HepG2 (cell line): ENCODE measurements around the gene GCN1. TPM values are rescaled to one million over a fixed set of nuclear protein-coding genes. Genes with fewer than 3 reads are reported as not detected.
A peak's percentile ranks its signal among the peaks of the same experiment; 100 is the strongest.

Experiments used
- BCL6 ChIP-seq: IDR thresholded peaks from 2 replicates; pipeline ENCODE4 v1.6.1; 2016; ENCODE audit warnings: missing genetic modification reagents, missing compliant biosample characterization
- HDAC2 ChIP-seq: sonication (generic); formaldehyde crosslinking; IDR thresholded peaks from 2 replicates; pipeline ENCODE4 v1.4.0; 2020; ENCODE audit warnings: missing genetic modification reagents
- JARID2 ChIP-seq: sonication (generic); formaldehyde crosslinking; IDR thresholded peaks from 2 replicates; pipeline ENCODE4 v1.8.1; 2023; ENCODE audit warnings: missing genetic modification reagents, inconsistent platforms; ENCODE audit not compliant: insufficient replicate concordance
- NKX3-1 ChIP-seq: sonication (generic); formaldehyde crosslinking; IDR thresholded peaks from 2 replicates; pipeline ENCODE4 v1.5.0; 2020; ENCODE audit warnings: missing genetic modification reagents
- SMARCC2 ChIP-seq: fragments of 450-650 bp; IDR thresholded peaks from 2 replicates; pipeline ENCODE4 v1.6.1; 2017; ENCODE audit warnings: antibody characterized with exemption, mild to moderate bottlenecking
- ZFP36 ChIP-seq: fragments of 150-350 bp; IDR thresholded peaks from 2 replicates; pipeline ENCODE4 v1.6.1; 2018; ENCODE audit warnings: borderline replicate concordance, low read length, low read depth; ENCODE audit not compliant: partially characterized antibody
- ZKSCAN8 ChIP-seq: IDR thresholded peaks from 2 replicates; pipeline ENCODE4 v1.6.1; 2016; ENCODE audit warnings: borderline replicate concordance, missing genetic modification reagents, missing compliant biosample characterization
- ZNF260 ChIP-seq: sonication (generic); formaldehyde crosslinking; IDR thresholded peaks from 2 replicates; pipeline ENCODE4 v1.4.0; 2020; ENCODE audit warnings: missing genetic modification reagents, low read depth, mild to moderate bottlenecking, borderline replicate concordance
- ZNF326 ChIP-seq: sonication (generic); formaldehyde crosslinking; IDR thresholded peaks from 2 replicates; pipeline ENCODE4 v1.4.0; 2020; ENCODE audit warnings: missing genetic modification reagents, borderline replicate concordance
- ZNF34 ChIP-seq: sonication (generic); formaldehyde crosslinking; IDR thresholded peaks from 2 replicates; pipeline ENCODE4 v1.4.0; 2020; ENCODE audit warnings: mild to moderate bottlenecking, missing genetic modification reagents, borderline replicate concordance
- ZNF460 ChIP-seq: sonication (generic); formaldehyde crosslinking; IDR thresholded peaks from 2 replicates; pipeline ENCODE4 v1.5.1; 2020; ENCODE audit warnings: missing genetic modification reagents, mild to moderate bottlenecking, borderline replicate concordance
- ZNF468 ChIP-seq: sonication (generic); formaldehyde crosslinking; IDR thresholded peaks from 2 replicates; pipeline ENCODE4 v1.8.0; 2022; ENCODE audit warnings: mild to moderate bottlenecking, moderate library complexity, missing genetic modification reagents
- ZNF558 ChIP-seq: sonication (generic); formaldehyde crosslinking; IDR thresholded peaks from 2 replicates; pipeline ENCODE4 v1.9.0; 2022; ENCODE audit warnings: mild to moderate bottlenecking, missing genetic modification reagents, borderline replicate concordance
- ZNF629 ChIP-seq: sonication (generic); formaldehyde crosslinking; conservative IDR thresholded peaks from 2 replicates; pipeline ENCODE4 v1.5.0; 2020; ENCODE audit warnings: missing genetic modification reagents
- ZNF772 ChIP-seq: sonication (generic); formaldehyde crosslinking; IDR thresholded peaks from 2 replicates; pipeline ENCODE4 v1.5.0; 2020; ENCODE audit warnings: mild to moderate bottlenecking, missing genetic modification reagents
- ZNF777 ChIP-seq: sonication (generic); formaldehyde crosslinking; IDR thresholded peaks from 2 replicates; pipeline ENCODE4 v1.4.0; 2020; ENCODE audit warnings: missing genetic modification reagents
- ZSCAN25 ChIP-seq: sonication (generic); formaldehyde crosslinking; IDR thresholded peaks from 2 replicates; pipeline ENCODE4 v1.8.0; 2022; ENCODE audit warnings: mild to moderate bottlenecking, missing genetic modification reagents
- polyA plus RNA-seq, 8 experiments: library from polyadenylated mRNA; depleted of rRNA in 3 of 8; stranded (reverse) in 7 of 8; unstranded in 1 of 8; fragments of >200 nt; fragmentation: Illumina TruSeq in 4 of 8; extraction: Trizol in 4 of 8; gene quantifications; 2 replicates each; pipeline versions ENCODE4 v1.2.1 to v1.2.3, GENCODE V29; 2011 to 2016; ENCODE audit warnings: low read depth in 4 of 8, missing spikeins in 1 of 8, mixed read lengths in 1 of 8; ENCODE audit not compliant: insufficient read depth in 1 of 8
- total RNA-seq, 5 experiments: library from RNA; depleted of rRNA; stranded (reverse); fragments of >200 nt; fragmentation: Illumina TruSeq; extraction: Trizol; gene quantifications; 2 replicates each; pipeline ENCODE4 v1.2.3, GENCODE V29; 2016; ENCODE audit warnings: low read depth in 1 of 5
- TF ChIP-seq, protein P1 (sequence below): sonication (generic); formaldehyde crosslinking; IDR thresholded peaks from 2 replicates; pipeline ENCODE4 v1.8.0; 2022; ENCODE audit warnings: mild to moderate bottlenecking, missing genetic modification reagents, borderline replicate concordance
- TF ChIP-seq, protein P2 (sequence below): IDR thresholded peaks from 2 replicates; pipeline ENCODE4 v1.6.1; 2018; ENCODE audit warnings: missing genetic modification reagents
- TF ChIP-seq, protein P3 (sequence below): sonication (generic); formaldehyde crosslinking; IDR thresholded peaks from 2 replicates; pipeline ENCODE4 v1.4.0; 2020; ENCODE audit warnings: missing genetic modification reagents
- TF ChIP-seq, protein P4 (sequence below): sonication (generic); formaldehyde crosslinking; IDR thresholded peaks from 2 replicates; pipeline ENCODE4 v1.4.0; 2020; ENCODE audit warnings: mild to moderate bottlenecking, missing genetic modification reagents

The GCN1 gene
- total and polyA plus RNA-seq, 2 of the 13 experiments (the other 11 are each of a cell fraction or from before 2014, with no cell fraction given), result 58.2 to 83.0 TPM

DNA sequence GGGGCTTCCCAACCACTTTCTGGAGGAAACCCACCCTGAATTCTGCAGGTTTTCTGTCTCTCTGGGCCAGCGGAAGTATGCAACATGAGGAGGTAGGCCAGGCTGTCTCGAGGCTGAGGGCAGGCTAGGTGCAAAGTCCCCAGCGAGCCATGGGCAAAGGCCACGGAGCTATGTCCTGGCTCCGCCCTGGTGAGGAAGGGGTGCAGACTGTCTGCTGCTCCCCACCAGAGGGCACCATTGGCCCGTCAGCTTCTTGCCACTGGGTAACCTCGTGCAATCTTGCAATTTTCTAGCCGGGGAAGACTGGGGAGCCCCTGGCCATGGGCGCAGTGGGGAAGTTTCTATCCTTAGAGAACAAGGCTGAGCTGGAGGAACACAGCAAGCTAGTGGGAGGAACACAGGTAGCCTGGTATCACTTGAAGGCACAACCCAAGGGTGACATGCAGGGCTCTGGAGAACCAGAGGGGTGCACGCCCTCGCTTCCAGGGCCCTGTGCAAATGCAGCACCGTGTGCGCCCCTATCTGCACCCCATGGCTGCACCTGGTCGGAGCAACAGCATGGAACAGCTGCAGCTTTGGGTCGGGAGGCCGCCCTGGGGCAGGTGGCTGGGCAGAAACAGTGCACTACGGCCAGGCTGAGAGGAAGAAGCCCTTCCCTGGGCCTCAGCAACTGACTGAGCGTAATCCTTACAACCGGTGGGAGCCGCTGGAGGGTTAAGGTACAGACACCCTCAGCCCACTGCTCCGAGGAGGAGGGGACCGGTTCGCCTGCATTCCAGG lies 34.0 kb upstream of the GCN1 start (continued):
- TF ChIP-seq, protein P1, sequence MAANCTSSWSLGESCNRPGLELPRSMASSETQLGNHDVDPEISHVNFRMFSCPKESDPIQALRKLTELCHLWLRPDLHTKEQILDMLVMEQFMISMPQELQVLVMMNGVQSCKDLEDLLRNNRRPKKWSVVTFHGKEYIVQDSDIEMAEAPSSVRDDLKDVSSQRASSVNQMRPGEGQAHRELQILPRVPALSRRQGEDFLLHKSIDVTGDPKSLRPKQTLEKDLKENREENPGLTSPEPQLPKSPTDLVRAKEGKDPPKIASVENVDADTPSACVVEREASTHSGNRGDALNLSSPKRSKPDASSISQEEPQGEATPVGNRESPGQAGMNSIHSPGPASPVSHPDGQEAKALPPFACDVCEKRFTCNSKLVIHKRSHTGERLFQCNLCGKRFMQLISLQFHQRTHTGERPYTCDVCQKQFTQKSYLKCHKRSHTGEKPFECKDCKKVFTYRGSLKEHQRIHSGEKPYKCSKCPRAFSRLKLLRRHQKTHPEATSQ, result peak; percentile 90; the same call in 1 of the 2 replicates
- peak; percentile 85 for TF ChIP-seq HDAC2 (CRISPR knock-in tag)
- TF ChIP-seq ZNF772 (CRISPR knock-in tag), result no peak; the same call in 1 of the 2 replicates
- TF ChIP-seq ZNF468 (CRISPR knock-in tag), result 0 out of 2 replicates have a peak, but pooled peaks have one; percentile 76
- peak; percentile 61 for TF ChIP-seq BCL6 (CRISPR knock-in tag)
- TF ChIP-seq ZNF777, result no peak
- no peak for TF ChIP-seq NKX3-1
- peak; percentile 55; the same call in 1 of the 2 replicates for TF ChIP-seq ZKSCAN8 (CRISPR knock-in tag)
- no peak; the same call in 1 of the 2 replicates for TF ChIP-seq ZNF460 (CRISPR knock-in tag)
- TF ChIP-seq, protein P2, sequence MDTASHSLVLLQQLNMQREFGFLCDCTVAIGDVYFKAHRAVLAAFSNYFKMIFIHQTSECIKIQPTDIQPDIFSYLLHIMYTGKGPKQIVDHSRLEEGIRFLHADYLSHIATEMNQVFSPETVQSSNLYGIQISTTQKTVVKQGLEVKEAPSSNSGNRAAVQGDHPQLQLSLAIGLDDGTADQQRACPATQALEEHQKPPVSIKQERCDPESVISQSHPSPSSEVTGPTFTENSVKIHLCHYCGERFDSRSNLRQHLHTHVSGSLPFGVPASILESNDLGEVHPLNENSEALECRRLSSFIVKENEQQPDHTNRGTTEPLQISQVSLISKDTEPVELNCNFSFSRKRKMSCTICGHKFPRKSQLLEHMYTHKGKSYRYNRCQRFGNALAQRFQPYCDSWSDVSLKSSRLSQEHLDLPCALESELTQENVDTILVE, result 0 out of 2 replicates have a peak, but pooled peaks have one; percentile 37
- TF ChIP-seq ZFP36, result no peak
- TF ChIP-seq ZSCAN25 (CRISPR knock-in tag), result peak; percentile 76
- TF ChIP-seq JARID2 (CRISPR knock-in tag), result no peak
- TF ChIP-seq ZNF326 (CRISPR knock-in tag), result no peak
- 0 out of 2 replicates have a peak, but pooled peaks have one; percentile 69 for TF ChIP-seq ZNF558 (CRISPR knock-in tag)
- TF ChIP-seq, protein P3, sequence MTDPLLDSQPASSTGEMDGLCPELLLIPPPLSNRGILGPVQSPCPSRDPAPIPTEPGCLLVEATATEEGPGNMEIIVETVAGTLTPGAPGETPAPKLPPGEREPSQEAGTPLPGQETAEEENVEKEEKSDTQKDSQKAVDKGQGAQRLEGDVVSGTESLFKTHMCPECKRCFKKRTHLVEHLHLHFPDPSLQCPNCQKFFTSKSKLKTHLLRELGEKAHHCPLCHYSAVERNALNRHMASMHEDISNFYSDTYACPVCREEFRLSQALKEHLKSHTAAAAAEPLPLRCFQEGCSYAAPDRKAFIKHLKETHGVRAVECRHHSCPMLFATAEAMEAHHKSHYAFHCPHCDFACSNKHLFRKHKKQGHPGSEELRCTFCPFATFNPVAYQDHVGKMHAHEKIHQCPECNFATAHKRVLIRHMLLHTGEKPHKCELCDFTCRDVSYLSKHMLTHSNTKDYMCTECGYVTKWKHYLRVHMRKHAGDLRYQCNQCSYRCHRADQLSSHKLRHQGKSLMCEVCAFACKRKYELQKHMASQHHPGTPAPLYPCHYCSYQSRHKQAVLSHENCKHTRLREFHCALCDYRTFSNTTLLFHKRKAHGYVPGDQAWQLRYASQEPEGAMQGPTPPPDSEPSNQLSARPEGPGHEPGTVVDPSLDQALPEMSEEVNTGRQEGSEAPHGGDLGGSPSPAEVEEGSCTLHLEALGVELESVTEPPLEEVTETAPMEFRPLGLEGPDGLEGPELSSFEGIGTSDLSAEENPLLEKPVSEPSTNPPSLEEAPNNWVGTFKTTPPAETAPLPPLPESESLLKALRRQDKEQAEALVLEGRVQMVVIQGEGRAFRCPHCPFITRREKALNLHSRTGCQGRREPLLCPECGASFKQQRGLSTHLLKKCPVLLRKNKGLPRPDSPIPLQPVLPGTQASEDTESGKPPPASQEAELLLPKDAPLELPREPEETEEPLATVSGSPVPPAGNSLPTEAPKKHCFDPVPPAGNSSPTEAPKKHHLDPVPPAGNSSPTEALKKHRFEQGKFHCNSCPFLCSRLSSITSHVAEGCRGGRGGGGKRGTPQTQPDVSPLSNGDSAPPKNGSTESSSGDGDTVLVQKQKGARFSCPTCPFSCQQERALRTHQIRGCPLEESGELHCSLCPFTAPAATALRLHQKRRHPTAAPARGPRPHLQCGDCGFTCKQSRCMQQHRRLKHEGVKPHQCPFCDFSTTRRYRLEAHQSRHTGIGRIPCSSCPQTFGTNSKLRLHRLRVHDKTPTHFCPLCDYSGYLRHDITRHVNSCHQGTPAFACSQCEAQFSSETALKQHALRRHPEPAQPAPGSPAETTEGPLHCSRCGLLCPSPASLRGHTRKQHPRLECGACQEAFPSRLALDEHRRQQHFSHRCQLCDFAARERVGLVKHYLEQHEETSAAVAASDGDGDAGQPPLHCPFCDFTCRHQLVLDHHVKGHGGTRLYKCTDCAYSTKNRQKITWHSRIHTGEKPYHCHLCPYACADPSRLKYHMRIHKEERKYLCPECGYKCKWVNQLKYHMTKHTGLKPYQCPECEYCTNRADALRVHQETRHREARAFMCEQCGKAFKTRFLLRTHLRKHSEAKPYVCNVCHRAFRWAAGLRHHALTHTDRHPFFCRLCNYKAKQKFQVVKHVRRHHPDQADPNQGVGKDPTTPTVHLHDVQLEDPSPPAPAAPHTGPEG (CRISPR knock-in tag), result peak; percentile 75; the same call in 1 of the 2 replicates
- TF ChIP-seq, protein P4, sequence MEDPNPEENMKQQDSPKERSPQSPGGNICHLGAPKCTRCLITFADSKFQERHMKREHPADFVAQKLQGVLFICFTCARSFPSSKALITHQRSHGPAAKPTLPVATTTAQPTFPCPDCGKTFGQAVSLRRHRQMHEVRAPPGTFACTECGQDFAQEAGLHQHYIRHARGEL (CRISPR knock-in tag), result 0 out of 2 replicates have a peak, but pooled peaks have one; percentile 7
- no peak for TF ChIP-seq ZNF260 (CRISPR knock-in tag)
- TF ChIP-seq SMARCC2, result no peak
- peak; percentile 60 for TF ChIP-seq ZNF629 (CRISPR knock-in tag)
- TF ChIP-seq ZNF34 (CRISPR knock-in tag), result peak; percentile 98
